B cell (primary cell): ENCODE measurements around the gene POLR1B. TPM values are rescaled to one million over a fixed set of nuclear protein-coding genes. Genes with fewer than 3 reads are reported as not detected.
"Not testable (repeated sequence)": the region's sequence is repeated elsewhere in the genome, so short reads cannot be mapped to it uniquely, and the experiment has no call there.

ENCODE experiments used
- ATAC-seq: fragments of 200-7000 bp; cut with Tn5 transposase; one replicate; pipeline ENCODE4 v1.10.0; 2021; ENCODE audit warnings: low read depth, mild to moderate bottlenecking, moderate number of reproducible peaks, moderate library complexity
- CTCF ChIA-PET: fragments of 350-600 bp; sonication (Branson Sonifier 250); formaldehyde crosslinking; loops from one replicate; lab custom pipeline; 2021; ENCODE audit warnings: antibody characterized with exemption, inconsistent platforms; lab: Charles Lee
- POLR2A ChIA-PET: fragments of 350-600 bp; sonication (Branson Sonifier 250); formaldehyde crosslinking; loops from one replicate; lab custom pipeline; 2021; ENCODE audit warnings: antibody characterized with exemption; lab: Charles Lee
- DNase-seq: peaks from one replicate; pipeline ENCODE4 v3.0.0; 2013
- H2AFZ ChIP-seq: 2 replicates; pipeline ENCODE4 v1.6.1; 2012; ENCODE audit warnings: mild to moderate bottlenecking, low read depth, low read length; ENCODE audit not compliant: insufficient read depth, poor library complexity, severe bottlenecking
- H3K27ac ChIP-seq, 2 donors: 1 replicate in 1 of 2; 2 replicates in 1 of 2; pipeline ENCODE4 v1.5.1; 2012 to 2013; ENCODE audit warnings: low read length in 2 of 2, mild to moderate bottlenecking in 2 of 2, moderate library complexity in 1 of 2
- H3K27me3 ChIP-seq, 4 experiments: fragments of 200-600 bp in 1 of 4; sonication (generic) in 1 of 4; replicated peaks in 1 of 4; 1 replicate in 2 of 4; 2 replicates in 2 of 4; pipeline versions ENCODE4 v1.6.1 to v1.7.0; 2013 to 2016; ENCODE audit warnings: low read length in 3 of 4, mild to moderate bottlenecking in 2 of 4, mixed read lengths in 1 of 4, moderate library complexity in 1 of 4; ENCODE audit not compliant: insufficient read depth in 4 of 4, control insufficient read depth in 3 of 4; ENCODE audit errors: control extremely low read depth in 1 of 4
- H3K36me3 ChIP-seq, 2 experiments: replicated peaks in 1 of 2; 1 replicate in 1 of 2; 2 replicates in 1 of 2; pipeline versions ENCODE4 v1.6.1 to v1.7.1; 2013; ENCODE audit warnings: low read length in 1 of 2; ENCODE audit not compliant: insufficient read depth in 2 of 2, control insufficient read depth in 1 of 2; ENCODE audit errors: control extremely low read depth in 1 of 2, extremely low read depth in 1 of 2
- H3K4me1 ChIP-seq, 2 donors: fragments of 200-600 bp in 1 of 2; sonication (generic) in 1 of 2; 1 replicate in 1 of 2; 2 replicates in 1 of 2; pipeline versions ENCODE4 v1.5.1 to v1.6.1; 2013 to 2017; ENCODE audit warnings: low read length in 2 of 2; ENCODE audit not compliant: control insufficient read depth in 2 of 2, insufficient read depth in 2 of 2
- H3K4me2 ChIP-seq: replicated peaks from 2 replicates; pipeline ENCODE3; 2012; ENCODE audit warnings: mild to moderate bottlenecking, low read depth, low read length; ENCODE audit not compliant: poor library complexity, severe bottlenecking
- H3K4me3 ChIP-seq, 5 experiments: fragments of 200-600 bp in 1 of 5; sonication (generic) in 1 of 5; 1 replicate in 3 of 5; 2 replicates in 2 of 5; pipeline versions ENCODE4 v1.5.1 to v1.7.0; 2011 to 2016; ENCODE audit warnings: low read length in 4 of 5, mild to moderate bottlenecking in 4 of 5, low read depth in 2 of 5, control low read depth in 1 of 5, moderate library complexity in 1 of 5; ENCODE audit not compliant: insufficient read depth in 1 of 5; ENCODE audit errors: control extremely low read depth in 1 of 5, extremely low read depth in 1 of 5
- H3K79me2 ChIP-seq: fragments of 200-600 bp; sonication (generic); one replicate; pipeline ENCODE4 v1.6.0; 2016; ENCODE audit warnings: low read length; ENCODE audit not compliant: control insufficient read depth, insufficient read depth
- H3K9ac ChIP-seq: fragments of 200-600 bp; sonication (generic); 2 replicates; pipeline ENCODE4 v1.6.1; 2017; ENCODE audit warnings: mild to moderate bottlenecking, low read length, moderate library complexity
- H3K9me3 ChIP-seq, 3 donors: one replicate each; pipeline versions ENCODE4 v1.6.1 to v1.7.1; 2013; ENCODE audit warnings: low read length in 2 of 3; ENCODE audit not compliant: control insufficient read depth in 2 of 3, insufficient read depth in 1 of 3; ENCODE audit errors: control extremely low read depth in 1 of 3
- H4K20me1 ChIP-seq: 2 replicates; pipeline ENCODE4 v1.6.0; 2012; ENCODE audit warnings: mild to moderate bottlenecking, low read length; ENCODE audit not compliant: insufficient read depth, control insufficient read depth, poor library complexity, severe bottlenecking
- H3K27ac Mint-ChIP-seq: one replicate; pipeline ENCODE4 v1.8.0; 2021; ENCODE audit warnings: mixed read lengths
- H3K27me3 Mint-ChIP-seq: one replicate; pipeline ENCODE4 v1.8.0; 2021; ENCODE audit warnings: mixed read lengths
- H3K4me1 Mint-ChIP-seq: one replicate; pipeline ENCODE4 v1.8.0; 2021; ENCODE audit warnings: mixed read lengths
- H3K4me3 Mint-ChIP-seq: one replicate; pipeline ENCODE4 v1.8.0; 2021; ENCODE audit warnings: mixed read lengths
- H3K9me3 Mint-ChIP-seq: one replicate; pipeline ENCODE4 v1.8.0; 2022; ENCODE audit warnings: mixed read lengths; ENCODE audit not compliant: insufficient read depth
- EZH2 ChIP-seq: IDR thresholded peaks from 2 replicates; pipeline ENCODE4 v1.6.1; 2012; ENCODE audit warnings: borderline replicate concordance, low read depth, mild to moderate bottlenecking, moderate library complexity, low read length; ENCODE audit not compliant: insufficient read depth, poor library complexity, severe bottlenecking
- WGBS: methylation state at CpG from one replicate; pipeline ENCODE4 v1.1.5; 2013; ENCODE audit warnings: missing lambda C conversion rate; ENCODE audit not compliant: insufficient coverage; 5-methylcytosine and 5-hydroxymethylcytosine counted together
- intact Hi-C: fragments of 100-400 bp; cut with micrococcal nuclease; formaldehyde crosslinking; loops from one replicate; pipeline ENCODE4 v1.10.0; 2022
- polyA plus RNA-seq: library from polyadenylated mRNA; depleted of rRNA; stranded (reverse); fragments of >200 nt; gene quantifications from 2 replicates; pipeline ENCODE4 v1.2.3, GENCODE V29; 2012
- total RNA-seq, 2 donors: library from RNA; stranded (reverse); fragments of 120-200 nt in 1 of 2; gene quantifications; 1 replicate in 1 of 2; 2 replicates in 1 of 2; pipeline versions ENCODE4 v1.2.3 to v1.2.4, GENCODE V29; 2013 to 2022
- TF ChIP-seq, protein P1 (sequence below): fragments of 200-600 bp; IDR thresholded peaks from one replicate; pipeline ENCODE4 v1.8.0; 2022; ENCODE audit warnings: antibody characterized with exemption, mild to moderate bottlenecking

POLR1B gene
- total and polyA plus RNA-seq, 2 donors (not counting 1 experiment from before 2014, with no cell fraction given) = 7.0 to 32.5 TPM

GRCh38 chr2:112607680-112608438, 65.6 kb downstream of the POLR1B start:
- Histone ChIP-seq H3K27ac (no peak overlapping the region), H3K9me3 (no peaks in the 10 kb centered on the region), H3K4me2 (no peak overlapping the region), H3K9ac (no peak overlapping the region), H3K79me2 (no peaks in the 10 kb centered on the region), H3K36me3 (no peaks in the 10 kb centered on the region), H3K27me3 (no peaks in the 10 kb centered on the region), H3K4me1 (no peaks in the 10 kb centered on the region), H3K4me3 (no peak overlapping the region), H2AFZ (no peak overlapping the region), H4K20me1 (no peaks in the 10 kb centered on the region)
- Mint-ChIP-seq H3K27me3 (peaks cover 8% of the 10 kb centered on the region), H3K4me1 (no peaks in the 10 kb centered on the region), H3K27ac (no peak overlapping the region), H3K9me3 (no peaks in the 10 kb centered on the region), H3K4me3 (no peak overlapping the region)
- intact Hi-C loops = no loop called here
- WGBS = 91% methylated on average over 3 of the region's 8 CpGs
- ATAC-seq (no peak), DNase-seq (no peak)
- TF ChIP-seq EZH2 = no peak
- TF ChIP-seq, protein P1, sequence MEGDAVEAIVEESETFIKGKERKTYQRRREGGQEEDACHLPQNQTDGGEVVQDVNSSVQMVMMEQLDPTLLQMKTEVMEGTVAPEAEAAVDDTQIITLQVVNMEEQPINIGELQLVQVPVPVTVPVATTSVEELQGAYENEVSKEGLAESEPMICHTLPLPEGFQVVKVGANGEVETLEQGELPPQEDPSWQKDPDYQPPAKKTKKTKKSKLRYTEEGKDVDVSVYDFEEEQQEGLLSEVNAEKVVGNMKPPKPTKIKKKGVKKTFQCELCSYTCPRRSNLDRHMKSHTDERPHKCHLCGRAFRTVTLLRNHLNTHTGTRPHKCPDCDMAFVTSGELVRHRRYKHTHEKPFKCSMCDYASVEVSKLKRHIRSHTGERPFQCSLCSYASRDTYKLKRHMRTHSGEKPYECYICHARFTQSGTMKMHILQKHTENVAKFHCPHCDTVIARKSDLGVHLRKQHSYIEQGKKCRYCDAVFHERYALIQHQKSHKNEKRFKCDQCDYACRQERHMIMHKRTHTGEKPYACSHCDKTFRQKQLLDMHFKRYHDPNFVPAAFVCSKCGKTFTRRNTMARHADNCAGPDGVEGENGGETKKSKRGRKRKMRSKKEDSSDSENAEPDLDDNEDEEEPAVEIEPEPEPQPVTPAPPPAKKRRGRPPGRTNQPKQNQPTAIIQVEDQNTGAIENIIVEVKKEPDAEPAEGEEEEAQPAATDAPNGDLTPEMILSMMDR = no peak
- CTCF ChIA-PET = interaction anchor here (0.8 to 1.2 kb wide), 2 partner anchors 19 to 62 kb away, joined by 3 to 4 read pairs; no protein-coding TSS in a partner anchor
- POLR2A ChIA-PET = interaction anchor here (0.6 kb wide), 1 partner anchor 37 kb away, joined by 3 read pairs; no protein-coding TSS in a partner anchor

DNA sequence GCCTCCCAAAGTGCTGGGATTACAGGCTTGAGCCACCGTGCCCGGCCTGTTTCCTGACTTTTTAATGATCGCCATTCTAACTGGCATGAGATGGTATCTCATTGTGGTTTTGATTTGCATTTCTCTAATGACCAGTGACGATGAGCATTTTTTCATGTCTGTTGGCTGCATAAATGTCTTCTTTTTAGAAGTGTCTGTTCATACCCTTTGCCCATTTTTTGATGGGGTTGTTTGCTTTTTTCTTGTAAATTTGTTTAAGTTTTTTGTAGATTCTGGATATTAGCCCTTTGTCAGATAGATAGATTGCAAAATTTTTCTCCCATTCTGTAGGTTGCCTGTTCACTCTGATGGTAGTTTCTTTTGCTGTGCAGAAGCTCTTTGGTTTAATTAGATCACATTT, 67.1 kb downstream of the POLR1B start:
- H3K36me3 ChIP-seq, H3K4me3 Mint-ChIP-seq, H4K20me1 ChIP-seq, H3K4me2 ChIP-seq, ATAC-seq, DNase-seq, intact Hi-C loops, H3K27ac Mint-ChIP-seq, H3K9ac ChIP-seq, H3K27me3 Mint-ChIP-seq, H3K4me3 ChIP-seq, H3K4me1 ChIP-seq, H3K9me3 ChIP-seq, H3K79me2 ChIP-seq, POLR2A ChIA-PET, H3K27me3 ChIP-seq, CTCF ChIA-PET, H2AFZ ChIP-seq, H3K9me3 Mint-ChIP-seq, H3K4me1 Mint-ChIP-seq, H3K27ac ChIP-seq: not testable (repeated sequence)
- 100% methylated on average over 2 of the region's 4 CpGs for WGBS

DNA sequence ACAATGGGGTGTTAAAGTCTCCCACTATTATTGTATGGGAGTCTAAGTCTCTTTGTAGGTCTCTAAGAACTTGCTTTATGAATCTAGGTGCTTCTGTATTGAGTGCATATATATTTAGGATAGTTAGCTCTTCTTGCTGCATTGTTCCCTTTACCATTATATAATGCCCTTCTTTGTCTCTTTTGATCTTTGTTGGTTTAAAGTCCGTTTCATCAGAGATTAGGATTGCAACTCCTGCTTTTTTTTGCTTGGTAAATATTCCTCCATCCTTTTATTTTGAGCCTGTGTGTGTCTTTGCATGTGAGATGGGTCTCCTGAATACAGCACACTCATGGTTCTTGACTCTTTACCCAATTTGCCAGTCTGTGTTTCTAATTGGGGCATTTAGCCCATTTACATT, 70.0 kb downstream of the POLR1B start:
- H3K4me2 ChIP-seq, H3K4me1 Mint-ChIP-seq, H3K27ac Mint-ChIP-seq, H3K9me3 Mint-ChIP-seq, H3K27me3 Mint-ChIP-seq, H3K9ac ChIP-seq, H3K4me3 ChIP-seq, H3K4me3 Mint-ChIP-seq, CTCF ChIA-PET, H3K27ac ChIP-seq, intact Hi-C loops, H3K79me2 ChIP-seq, H3K4me1 ChIP-seq, ATAC-seq, H3K9me3 ChIP-seq, POLR2A ChIA-PET, H4K20me1 ChIP-seq, DNase-seq, H3K36me3 ChIP-seq, H2AFZ ChIP-seq, H3K27me3 ChIP-seq: not testable (repeated sequence)
- no CpG with 5 or more reads among the region's 1 CpG for WGBS
